Stomach (tissue), 9 donors: ENCODE results near the gene TBC1D2. TPM values are rescaled to one million over a fixed set of nuclear protein-coding genes. Genes with fewer than 3 reads are reported as not detected.

Experiments used
- DNase-seq, 2 donors: peaks; one replicate each; pipeline versions ENCODE4 v3.0.0 to v3.0.0-alpha.2; 2013 to 2019
- H3K27ac ChIP-seq, 5 donors: fragments of 200-600 bp in 4 of 5; sonication (generic) in 4 of 5; one replicate each; pipeline ENCODE4 v1.5.1; 2013 to 2019; ENCODE audit warnings: mild to moderate bottlenecking in 1 of 5, moderate library complexity in 1 of 5
- H3K27me3 ChIP-seq, 3 donors: fragments of 200-600 bp; sonication (generic); one replicate each; pipeline ENCODE4 v1.5.1; 2017 to 2019; ENCODE audit warnings: mixed run types in 1 of 3
- H3K36me3 ChIP-seq, 4 donors: fragments of 200-600 bp; sonication (generic); 1 replicate in 3 of 4; 2 replicates in 1 of 4; pipeline ENCODE4 v1.5.1; 2016 to 2019
- H3K4me1 ChIP-seq, 4 donors: fragments of 200-600 bp; sonication (generic); one replicate each; pipeline ENCODE4 v1.5.1; 2016 to 2019
- H3K4me3 ChIP-seq, 4 donors: fragments of 200-600 bp; sonication (generic) in 3 of 4; one replicate each; pipeline ENCODE4 v1.5.1; 2016 to 2019; ENCODE audit warnings: mild to moderate bottlenecking in 1 of 4
- H3K9me3 ChIP-seq, 4 donors: fragments of 200-600 bp; sonication (generic); one replicate each; pipeline ENCODE4 v1.5.1; 2016 to 2019
- EP300 ChIP-seq: sonication (generic); formaldehyde crosslinking; IDR thresholded peaks from one replicate; pipeline ENCODE4 v1.6.1; 2017; ENCODE audit warnings: antibody characterized with exemption
- POLR2A ChIP-seq, 4 donors: fragments of 450-650 bp; IDR thresholded peaks; one replicate each; pipeline ENCODE4 v1.6.1; 2016; ENCODE audit warnings: antibody characterized with exemption in 4 of 4, control low read depth in 2 of 4, mild to moderate bottlenecking in 1 of 4, moderate library complexity in 1 of 4
- POLR2AphosphoS5 ChIP-seq, 3 donors: sonication (generic); formaldehyde crosslinking; IDR thresholded peaks; one replicate each; pipeline ENCODE4 v1.6.1; 2016; ENCODE audit warnings: antibody characterized with exemption in 3 of 3
- WGBS, 5 donors: extraction: QIAGEN DNeasy Blood & Tissue Kit in 3 of 5; methylation state at CpG; one replicate each; pipeline versions ENCODE4 v1.1.5 to v1.1.7; 2013 to 2018; 5-methylcytosine and 5-hydroxymethylcytosine counted together
- intact Hi-C: fragments of 100-400 bp; cut with DNase I; formaldehyde crosslinking; loops from one replicate; pipeline ENCODE4 v1.15.1; 2023; ENCODE audit warnings: low total_unique reads
- polyA plus RNA-seq, 3 donors: library from polyadenylated mRNA; stranded (reverse); fragments of 200-250 nt; gene quantifications; one replicate each; pipeline ENCODE4 v1.2.3, GENCODE V29; 2013
- total RNA-seq, 5 donors: library from RNA; depleted of rRNA; stranded (reverse); fragments of >200 nt; gene quantifications; one replicate each; pipeline versions ENCODE4 v1.1.0 to v1.2.3, GENCODE V29; 2014 to 2016
- TF ChIP-seq, protein P1 (sequence below), 7 experiments: fragments of 450-650 bp in 4 of 7; fragments of 200-600 bp in 3 of 7; sonication (generic) in 3 of 7; IDR thresholded peaks; one replicate each; pipeline ENCODE4 v1.5.1; 2016 to 2019; ENCODE audit warnings: antibody characterized with exemption in 7 of 7, control low read depth in 2 of 7, mild to moderate bottlenecking in 1 of 7
- donor health status: healthy with polysubstance abuse.
- donor health status: Bipolar disorder and iron deficiency.
- donor health status: healthy.

Gene TBC1D2
- total and polyA plus RNA-seq, 8 donors, result 2.9 to 36.4 (median 15.9) TPM

DNA sequence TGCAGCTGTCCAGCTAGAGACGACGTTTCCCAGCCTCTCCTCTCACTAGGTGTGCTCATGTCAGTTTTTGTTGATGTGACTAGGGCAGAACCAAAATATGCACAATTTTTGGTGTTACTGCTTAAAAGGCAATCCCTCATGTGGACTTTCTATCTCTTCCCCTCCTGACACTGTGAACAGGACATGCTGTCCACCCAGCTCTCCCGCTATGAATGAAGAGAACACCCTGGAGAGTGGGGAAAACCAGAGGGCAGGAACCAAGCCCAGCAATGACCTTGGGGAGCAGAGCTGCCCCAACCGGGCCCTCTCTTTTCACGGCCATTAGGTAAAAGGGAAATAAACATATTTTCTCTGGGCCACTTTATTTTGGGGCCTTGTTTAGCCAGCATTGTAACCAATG is 46.7 kb upstream of the TBC1D2 start:
- intact Hi-C loops, result no loop called here
- Histone ChIP-seq H3K4me1 (peaks cover 0 to 8% (median 0%) of the 10 kb centered on the region in 4 donors), H3K9me3 (no peaks in the 10 kb centered on the region), H3K27ac (no peak overlapping the region), H3K4me3 (no peak overlapping the region), H3K36me3 (no peaks in the 10 kb centered on the region), H3K27me3 (no peaks in the 10 kb centered on the region)
- TF ChIP-seq POLR2AphosphoS5 (IDR thresholded peaks at IDR 0.05), result no peak
- 63 to 78% (median 75%) methylated on average over 5 of the region's 5 CpGs for WGBS, 5 donors
- DNase-seq, result no peak

DNA sequence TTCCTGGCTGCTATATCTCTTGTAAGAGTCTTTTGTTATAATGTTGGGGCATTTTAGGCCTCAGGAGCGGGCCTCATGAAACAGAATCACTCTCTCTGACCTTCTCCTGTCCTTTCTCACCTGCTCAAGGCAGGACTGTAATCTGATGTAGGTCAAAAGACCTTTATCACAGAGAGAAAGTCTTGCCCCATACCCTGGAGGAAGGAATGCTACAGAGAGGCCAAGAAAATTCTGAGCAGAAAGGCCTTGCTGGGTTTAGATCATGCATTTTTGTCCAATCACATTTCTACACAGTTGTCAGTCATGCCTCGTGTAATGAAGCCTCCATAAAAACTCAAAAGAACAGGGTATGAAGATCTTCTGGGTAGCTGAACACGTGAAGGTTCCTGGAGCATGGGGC is 45.2 kb upstream of the TBC1D2 start:
- Histone ChIP-seq H3K27me3 (peaks cover 0 to under 1% (median 0%) of the 10 kb centered on the region in 3 donors), H3K4me3 (no peak overlapping the region), H3K36me3 (no peaks in the 10 kb centered on the region), H3K4me1 (peaks cover 0 to 8% (median 0%) of the 10 kb centered on the region in 4 donors), H3K9me3 (no peaks in the 10 kb centered on the region), H3K27ac (no peak overlapping the region)
- intact Hi-C loops, result no loop called here
- WGBS, 5 donors, result 76 to 87% (median 83%) methylated on average over 3 of the region's 3 CpGs
- DNase-seq, result no peak
- TF ChIP-seq, protein P1, sequence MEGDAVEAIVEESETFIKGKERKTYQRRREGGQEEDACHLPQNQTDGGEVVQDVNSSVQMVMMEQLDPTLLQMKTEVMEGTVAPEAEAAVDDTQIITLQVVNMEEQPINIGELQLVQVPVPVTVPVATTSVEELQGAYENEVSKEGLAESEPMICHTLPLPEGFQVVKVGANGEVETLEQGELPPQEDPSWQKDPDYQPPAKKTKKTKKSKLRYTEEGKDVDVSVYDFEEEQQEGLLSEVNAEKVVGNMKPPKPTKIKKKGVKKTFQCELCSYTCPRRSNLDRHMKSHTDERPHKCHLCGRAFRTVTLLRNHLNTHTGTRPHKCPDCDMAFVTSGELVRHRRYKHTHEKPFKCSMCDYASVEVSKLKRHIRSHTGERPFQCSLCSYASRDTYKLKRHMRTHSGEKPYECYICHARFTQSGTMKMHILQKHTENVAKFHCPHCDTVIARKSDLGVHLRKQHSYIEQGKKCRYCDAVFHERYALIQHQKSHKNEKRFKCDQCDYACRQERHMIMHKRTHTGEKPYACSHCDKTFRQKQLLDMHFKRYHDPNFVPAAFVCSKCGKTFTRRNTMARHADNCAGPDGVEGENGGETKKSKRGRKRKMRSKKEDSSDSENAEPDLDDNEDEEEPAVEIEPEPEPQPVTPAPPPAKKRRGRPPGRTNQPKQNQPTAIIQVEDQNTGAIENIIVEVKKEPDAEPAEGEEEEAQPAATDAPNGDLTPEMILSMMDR (IDR thresholded peaks at IDR 0.05), result no peak
- no peak for TF ChIP-seq EP300

DNA sequence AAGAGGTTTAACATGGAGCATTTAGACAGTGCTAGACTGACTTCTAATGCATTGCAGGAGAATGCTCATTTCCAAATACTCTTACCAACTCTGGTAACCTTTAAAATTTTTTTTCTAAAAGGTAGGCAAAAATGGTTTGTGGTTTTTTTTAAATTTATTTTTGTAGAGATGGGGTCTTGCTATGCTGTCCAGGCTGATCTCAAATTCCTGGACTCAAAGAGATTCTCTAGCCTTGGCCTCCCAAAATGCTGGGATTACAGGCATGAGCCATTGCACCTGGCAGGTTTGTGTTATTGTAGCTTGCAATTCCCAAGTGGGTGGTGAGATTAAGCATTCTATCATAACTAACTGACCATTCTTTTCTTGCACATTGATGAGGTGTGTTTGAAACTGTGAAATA is 43.0 kb upstream of the TBC1D2 start:
- TF ChIP-seq, protein P1 (IDR thresholded peaks at IDR 0.05), result no peak
- TF ChIP-seq EP300 (no peak), POLR2AphosphoS5 (IDR thresholded peaks at IDR 0.05) (no peak), POLR2A (IDR thresholded peaks at IDR 0.05) (no peak)
- H3K4me1 ChIP-seq, result peaks cover 0 to 8% (median 0%) of the 10 kb centered on the region in 4 donors
- intact Hi-C loops, result no loop called here
- H3K27me3 ChIP-seq, result peaks cover 0 to 7% (median 0%) of the 10 kb centered on the region in 3 donors
- no peaks in the 10 kb centered on the region for H3K9me3 ChIP-seq
- no peaks in the 10 kb centered on the region for H3K36me3 ChIP-seq
- no peak overlapping the region for H3K27ac ChIP-seq
- no peak for DNase-seq
- H3K4me3 ChIP-seq, result no peak overlapping the region

DNA sequence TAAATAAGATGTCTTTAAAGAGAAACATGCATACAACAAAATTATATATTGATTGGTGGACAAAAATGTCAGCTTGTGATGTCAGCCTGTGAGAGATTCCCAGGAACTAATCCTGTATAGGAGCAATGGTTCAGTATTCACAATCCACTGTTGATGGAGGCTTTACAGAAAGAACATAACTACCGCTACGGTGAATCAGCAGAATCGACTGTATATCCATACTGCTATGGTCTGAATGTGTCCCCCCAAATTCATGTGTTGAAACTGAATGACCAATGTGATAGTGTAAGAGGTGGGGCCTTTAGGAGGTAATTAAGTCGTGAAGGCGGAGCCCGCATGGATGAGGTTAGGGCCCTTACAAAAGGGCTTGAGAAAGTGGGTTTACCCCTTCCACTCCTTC is 40.4 kb upstream of the TBC1D2 start:
- Histone ChIP-seq H3K4me3 (no peak overlapping the region), H3K27ac (no peak overlapping the region), H3K9me3 (no peaks in the 10 kb centered on the region), H3K36me3 (no peaks in the 10 kb centered on the region), H3K27me3 (peaks cover 0 to 7% (median 0%) of the 10 kb centered on the region in 3 donors), H3K4me1 (no peaks in the 10 kb centered on the region)
- no peak for DNase-seq
- intact Hi-C loops, result no loop called here
- 81 to 94% (median 88%) methylated on average over 6 of the region's 6 CpGs for WGBS, 5 donors
- no peak for TF ChIP-seq POLR2AphosphoS5 (IDR thresholded peaks at IDR 0.05)
- TF ChIP-seq POLR2A (IDR thresholded peaks at IDR 0.05), result no peak
- TF ChIP-seq, protein P1 (IDR thresholded peaks at IDR 0.05), result no peak

DNA sequence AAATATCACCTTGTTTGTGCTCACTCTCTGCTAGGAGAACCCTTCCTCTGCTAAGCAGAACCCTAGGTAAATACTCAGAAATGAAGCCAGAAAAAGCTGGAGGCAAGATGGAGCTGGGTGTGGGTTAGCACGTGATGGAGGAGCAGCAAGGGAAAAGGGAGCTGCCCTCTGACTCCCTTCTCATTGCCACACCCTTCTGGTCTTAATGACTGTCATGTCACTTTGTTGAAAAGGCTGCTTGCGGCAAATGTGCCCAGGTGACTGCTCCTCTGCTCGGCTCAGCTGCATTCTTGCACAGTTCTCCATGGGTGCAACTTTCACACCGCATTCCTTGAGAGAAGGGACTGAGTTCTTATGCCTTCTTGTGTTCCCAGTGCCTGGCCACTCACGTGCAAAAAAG is 36.4 kb upstream of the TBC1D2 start:
- H3K27me3 ChIP-seq, result peaks cover 0 to 8% (median 0%) of the 10 kb centered on the region in 3 donors
- H3K4me1 ChIP-seq, result no peaks in the 10 kb centered on the region
- WGBS, 5 donors, result 44 to 71% (median 53%) methylated on average over 5 of the region's 5 CpGs
- no peak overlapping the region for H3K4me3 ChIP-seq
- no peak overlapping the region for H3K27ac ChIP-seq
- TF ChIP-seq EP300 (no peak), POLR2AphosphoS5 (IDR thresholded peaks at IDR 0.05) (no peak), POLR2A (IDR thresholded peaks at IDR 0.05) (no peak)
- TF ChIP-seq, protein P1 (IDR thresholded peaks at IDR 0.05), result no peak
- no peaks in the 10 kb centered on the region for H3K36me3 ChIP-seq
- no peaks in the 10 kb centered on the region for H3K9me3 ChIP-seq
- DNase-seq, result no peak
- intact Hi-C loops, result no loop called here
